ENCODE results near the gene IMPDH2.

DNA sequence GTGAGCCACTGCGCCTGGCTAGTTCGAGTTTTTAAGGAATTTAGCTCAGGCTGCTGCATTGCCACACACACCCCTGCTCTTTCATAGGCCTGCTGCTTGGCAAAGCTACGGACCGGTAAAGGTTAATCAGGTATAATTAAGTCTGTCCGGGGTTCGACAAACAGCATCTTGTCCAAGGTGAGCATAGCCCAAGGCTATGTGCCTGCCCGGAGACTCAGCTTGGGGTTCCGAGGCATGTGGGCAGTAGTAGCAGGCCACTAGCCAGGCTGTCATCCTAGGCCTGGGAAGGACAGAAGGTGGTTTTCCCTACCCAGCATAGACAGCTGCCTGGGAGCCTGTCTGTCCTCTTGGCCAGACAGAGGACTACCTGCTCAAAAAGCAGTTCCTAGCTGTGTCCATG is 32.6 kb downstream of the IMPDH2 start:
- no peak for TF ChIP-seq POLR2A (IDR thresholded peaks at IDR 0.05)
- TF ChIP-seq, protein P1, sequence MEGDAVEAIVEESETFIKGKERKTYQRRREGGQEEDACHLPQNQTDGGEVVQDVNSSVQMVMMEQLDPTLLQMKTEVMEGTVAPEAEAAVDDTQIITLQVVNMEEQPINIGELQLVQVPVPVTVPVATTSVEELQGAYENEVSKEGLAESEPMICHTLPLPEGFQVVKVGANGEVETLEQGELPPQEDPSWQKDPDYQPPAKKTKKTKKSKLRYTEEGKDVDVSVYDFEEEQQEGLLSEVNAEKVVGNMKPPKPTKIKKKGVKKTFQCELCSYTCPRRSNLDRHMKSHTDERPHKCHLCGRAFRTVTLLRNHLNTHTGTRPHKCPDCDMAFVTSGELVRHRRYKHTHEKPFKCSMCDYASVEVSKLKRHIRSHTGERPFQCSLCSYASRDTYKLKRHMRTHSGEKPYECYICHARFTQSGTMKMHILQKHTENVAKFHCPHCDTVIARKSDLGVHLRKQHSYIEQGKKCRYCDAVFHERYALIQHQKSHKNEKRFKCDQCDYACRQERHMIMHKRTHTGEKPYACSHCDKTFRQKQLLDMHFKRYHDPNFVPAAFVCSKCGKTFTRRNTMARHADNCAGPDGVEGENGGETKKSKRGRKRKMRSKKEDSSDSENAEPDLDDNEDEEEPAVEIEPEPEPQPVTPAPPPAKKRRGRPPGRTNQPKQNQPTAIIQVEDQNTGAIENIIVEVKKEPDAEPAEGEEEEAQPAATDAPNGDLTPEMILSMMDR (IDR thresholded peaks at IDR 0.05), result no peak
- TF ChIP-seq POLR2AphosphoS5 (IDR thresholded peaks at IDR 0.05), result no peak
